Measurements from ENCODE around the gene NFATC4.

GRCh38 chr14:24339284-24340151 is 28.5 kb upstream of the NFATC4 start, which contains the start of gene RIPK3:
- TF ChIP-seq POLR2AphosphoS5 (IDR thresholded peaks at IDR 0.05; ENCODE audit: borderline replicate concordance, low read depth, low read length) (no peak), EZH2 (IDR thresholded peaks at IDR 0.05) (no peak)

Data from SK-N-MC (cell line).